Stimulated activated CD4-positive, alpha-beta T cell treated with anti-CD3 and anti-CD28 coated beads, Interleukin-15, amount 100 ng/mL, for 48 hours (primary cell): ENCODE measurements around the gene HOXC11.

ENCODE experiments used
- DNase-seq, 2 donors: peaks; one replicate each; pipeline ENCODE4 v3.0.0-alpha.2; 2020; ENCODE audit warnings: low read depth in 2 of 2

HOXC11 gene

GRCh38 chr12:53997204-53998109 lies 24.5 kb downstream of the HOXC11 start:
- DNase-seq: no peak

GRCh38 chr12:53998110-53998899 lies 25.4 kb downstream of the HOXC11 start:
- DNase-seq: no peak

GRCh38 chr12:53998900-53999236 lies 25.9 kb downstream of the HOXC11 start:
- no peak for DNase-seq

- DNase-seq: no peak
These were observed 26.7 kb downstream of the HOXC11 start for GRCh38 chr12:53999559-54000115.

GRCh38 chr12:54000116-54001114 lies 27.5 kb downstream of the HOXC11 start, which contains the start of gene HOXC9:
HOXC9 (plus strand) TSS chr12:54000161; CDS start chr12:54000189, 28 bp downstream.
- no peak for DNase-seq

GRCh38 chr12:54001283-54002187 lies 28.6 kb downstream of the HOXC11 start:
- no peak for DNase-seq

GRCh38 chr12:54002278-54002914 lies 29.5 kb downstream of the HOXC11 start:
- no peak for DNase-seq

- no peak for DNase-seq
These were observed 30.0 kb downstream of the HOXC11 start for GRCh38 chr12:54002915-54003389.

- DNase-seq: no peak
These were observed 30.7 kb downstream of the HOXC11 start for GRCh38 chr12:54003625-54004024.

- DNase-seq: no peak
These were observed 31.3 kb downstream of the HOXC11 start for GRCh38 chr12:54004063-54004840.

GRCh38 chr12:54004841-54005530 lies 32.1 kb downstream of the HOXC11 start:
- DNase-seq: no peak

- no peak for DNase-seq
These were observed 32.6 kb downstream of the HOXC11 start for GRCh38 chr12:54005531-54005852.

- DNase-seq: peak; percentile 58 to 73
These were observed 33.1 kb downstream of the HOXC11 start for GRCh38 chr12:54005853-54006558.

- DNase-seq: no peak
These were observed 33.8 kb downstream of the HOXC11 start for GRCh38 chr12:54006559-54007220.

- no peak for DNase-seq
These were observed 34.8 kb downstream of the HOXC11 start for GRCh38 chr12:54007538-54008259.

GRCh38 chr12:54008260-54008552 lies 35.3 kb downstream of the HOXC11 start:
- DNase-seq: no peak
